ENCODE data around the gene HBB.

The HBB gene

DNA sequence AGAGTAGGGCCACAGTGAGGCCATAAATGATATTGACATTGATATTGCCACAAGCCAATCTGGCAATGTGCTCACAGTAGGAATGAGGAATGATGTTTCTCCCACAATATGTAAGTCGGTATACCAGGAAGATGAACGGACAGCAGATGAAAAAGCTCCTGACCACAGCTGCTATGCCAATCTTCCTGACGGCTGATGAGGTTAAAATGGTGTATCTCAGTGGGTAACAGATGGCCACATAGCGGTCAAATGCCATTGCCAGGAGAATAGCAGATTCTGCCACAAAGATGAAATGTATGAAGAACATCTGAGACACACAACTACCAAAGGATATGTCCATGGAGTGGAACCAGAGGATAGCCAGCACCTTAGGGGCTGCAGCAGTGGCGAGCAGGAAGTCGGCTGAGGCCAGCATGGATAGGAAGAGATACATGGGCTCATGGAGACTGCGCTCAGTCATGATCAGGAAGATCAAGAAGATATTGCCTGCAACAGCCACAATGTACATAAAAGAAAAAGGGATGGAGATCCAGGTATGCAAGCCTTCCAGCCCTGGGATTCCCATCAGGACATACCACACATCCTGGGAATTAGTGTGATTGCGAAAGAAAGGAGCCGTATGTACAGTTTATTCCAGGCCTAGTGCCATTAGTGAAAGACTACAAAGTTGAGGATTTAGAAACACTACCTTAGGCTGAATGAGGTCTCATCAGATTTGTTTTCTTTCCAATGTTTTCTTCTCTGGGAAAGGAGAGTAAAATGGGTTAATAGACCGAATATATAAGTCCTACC is 48.6 kb downstream of the HBB start:
- Histone ChIP-seq H3K4me3 (ENCODE audit: insufficient read depth in 1 of 2, low read depth in 1 of 2, low read length in 2 of 2) (no peak overlapping the region), H4K91ac (ENCODE audit: low read length) (no peak overlapping the region), H3K14ac (ENCODE audit: low read length in 2 of 2) (no peak overlapping the region), H3K4me1 (ENCODE audit: control insufficient read depth, insufficient read depth, low read depth, low read length) (no peaks in the 10 kb centered on the region), H3K36me3 (ENCODE audit: control insufficient read depth in 1 of 2, insufficient read depth in 2 of 2, low read depth in 1 of 2, low read length in 2 of 2) (no peaks in the 10 kb centered on the region), H3K4ac (ENCODE audit: low read depth in 1 of 2, low read length in 2 of 2) (no peak overlapping the region), H3K23ac (ENCODE audit: low read length in 2 of 2) (no peak overlapping the region), H3K18ac (ENCODE audit: low read depth in 1 of 2, low read length in 2 of 2) (no peak overlapping the region), H3K27me3 (ENCODE audit: control insufficient read depth in 1 of 2, insufficient read depth in 1 of 2, low read length in 2 of 2) (no peaks in the 10 kb centered on the region), H3K4me2 (ENCODE audit: low read length, poor library complexity, severe bottlenecking) (no peak overlapping the region), H2AFZ (ENCODE audit: low read depth, low read length) (no peak overlapping the region), H2BK5ac (ENCODE audit: low read depth, low read length, poor library complexity, severe bottlenecking) (no peak overlapping the region), H2BK15ac (ENCODE audit: low read depth, poor library complexity, severe bottlenecking) (no peak overlapping the region), H2AK5ac (ENCODE audit: low read length, severe bottlenecking) (no peak overlapping the region), H3K9me3 (ENCODE audit: control insufficient read depth, low read length) (no peaks in the 10 kb centered on the region), H2BK120ac (ENCODE audit: low read depth, low read length) (no peak overlapping the region), H3K79me1 (replicated peaks; ENCODE audit: low read length, poor library complexity, severe bottlenecking) (no peaks in the 10 kb centered on the region), H3K27ac (ENCODE audit: low read length, poor library complexity, severe bottlenecking) (no peak overlapping the region), H3K9ac (ENCODE audit: low read length) (no peak overlapping the region), H2BK12ac (ENCODE audit: low read length in 2 of 2) (no peak overlapping the region), H4K8ac (ENCODE audit: low read length) (no peak overlapping the region)
- no peak for DNase-seq
- WGBS: 82% methylated on average over 9 of the region's 10 CpGs

Measured in mesenchymal stem cell (in vitro differentiated cells and primary cell).